Heart right ventricle (tissue), 16 donors: Measurements from ENCODE around the gene PTPRN2. TPM values are rescaled to one million over a fixed set of nuclear protein-coding genes. Genes with fewer than 3 reads are reported as not detected.

Experiments
- ATAC-seq, 8 donors: fragments of 200-7000 bp; cut with Tn5 transposase; one replicate each; pipeline ENCODE4 v1.9.1; 2020; ENCODE audit warnings: mild to moderate bottlenecking in 8 of 8, moderate library complexity in 8 of 8, moderate number of reproducible peaks in 1 of 8
- DNase-seq, 2 donors: peaks; one replicate each; pipeline ENCODE4 v3.0.0-alpha.2; 2020
- H3K27ac ChIP-seq, 10 donors: fragments of 200-600 bp; sonication (generic) in 2 of 10; one replicate each; pipeline versions ENCODE4 v1.5.0 to v1.8.0; 2020 to 2022; ENCODE audit warnings: mild to moderate bottlenecking in 3 of 10
- H3K27me3 ChIP-seq, 7 donors: fragments of 200-600 bp; one replicate each; pipeline ENCODE4 v1.8.0; 2021 to 2022; ENCODE audit warnings: mild to moderate bottlenecking in 2 of 7
- H3K36me3 ChIP-seq, 9 donors: fragments of 200-600 bp; sonication (generic) in 1 of 9; one replicate each; pipeline versions ENCODE4 v1.5.0 to v1.8.0; 2020 to 2022; ENCODE audit warnings: mild to moderate bottlenecking in 2 of 9
- H3K4me1 ChIP-seq, 9 donors: fragments of 200-600 bp; sonication (generic) in 1 of 9; one replicate each; pipeline versions ENCODE4 v1.5.0 to v1.8.0; 2020 to 2022; ENCODE audit warnings: mild to moderate bottlenecking in 4 of 9
- H3K4me3 ChIP-seq, 10 donors: fragments of 200-600 bp; sonication (generic) in 2 of 10; one replicate each; pipeline versions ENCODE4 v1.5.0 to v1.8.0; 2020 to 2022; ENCODE audit warnings: mild to moderate bottlenecking in 7 of 10, moderate library complexity in 2 of 10
- H3K9me3 ChIP-seq, 11 donors: fragments of 200-600 bp in 10 of 11; sonication (generic) in 2 of 11; one replicate each; pipeline versions ENCODE4 v1.5.0 to v1.8.0; 2013 to 2022; ENCODE audit warnings: mild to moderate bottlenecking in 2 of 11, control low read depth in 1 of 11, moderate library complexity in 1 of 11
- WGBS, 2 donors: extraction: QIAGEN DNeasy Blood & Tissue Kit; methylation state at CpG; one replicate each; pipeline ENCODE4 v1.1.7; 2013; ENCODE audit warnings: inconsistent platforms in 1 of 2; 5-methylcytosine and 5-hydroxymethylcytosine counted together
- intact Hi-C, 10 donors: fragments of 100-400 bp; cut with DNase I; formaldehyde crosslinking; loops; one replicate each; pipeline versions ENCODE4 v1.11.1 to v1.14.2; 2022
- polyA plus RNA-seq, 2 donors: library from polyadenylated mRNA; stranded (reverse); fragments of 200-250 nt; gene quantifications; one replicate each; pipeline ENCODE4 v1.2.3, GENCODE V29; 2013
- total RNA-seq, 10 donors: library from RNA; stranded (reverse); fragmentation: NEBNext Ultra II Directional in 3 of 10; extraction: Animal tissue kit (Norgen Biotek cat#: 25700) in 3 of 10; gene quantifications; one replicate each; pipeline versions ENCODE4 v1.2.1 to v1.2.4, GENCODE V29; 2021 to 2023
- TF ChIP-seq, protein P1 (sequence below), 9 donors: fragments of 200-600 bp; sonication (generic) in 2 of 9; IDR thresholded peaks; one replicate each; pipeline versions ENCODE4 v1.5.0 to v1.8.0; 2021 to 2022; ENCODE audit warnings: antibody characterized with exemption in 9 of 9, mild to moderate bottlenecking in 5 of 9, moderate library complexity in 1 of 9
- donor health status: Arrhythmogenic right ventricular cardiomyopathy.
- donor health status: ischemic (EF 13 %, LVEDD 7.1; RV severe dilation, severe dysfunction).
- donor health status: healthy with polysubstance abuse.
- donor health status: DM: no; HTN: yes; CAD: no.
- donor health status: DM: no; HTN: no; CAD: no.
- donor health status: ischemic (EF 25% LVEDD 6.9; RV normal size, moderate dysfunction).
- donor health status: ischemic (EF 25% LVEDD 5.7; RV mildly dilated, moderate dysfunction).
- donor health status: healthy.
- donor health status: DM: yes; HTN: yes; CAD: no.
- donor health status: Ischemic cardiomyopathy.
- donor health status: ischemic (EF 35%, LVEDD 5.7; RV mildly dilated, moderate dysfunction).
- donor health status: nonischemic (EF 11% LVEDD 7.7; RV severe dilation, severe dysfunction).
- donor health status: DM: yes; HTN: yes; CAD: no.
- donor health status: PGD.
- donor health status: ischemic (EF 29% LVEDD 5.4; RV normal size, mild dysfunction).
- donor health status: nonischemic (EF 23%, LVEDD 6.1; RV moderate dilation, normal function).

Gene PTPRN2
- total and polyA plus RNA-seq, 12 donors, result 0.82 to 1.8 (median 1.3) TPM

DNA sequence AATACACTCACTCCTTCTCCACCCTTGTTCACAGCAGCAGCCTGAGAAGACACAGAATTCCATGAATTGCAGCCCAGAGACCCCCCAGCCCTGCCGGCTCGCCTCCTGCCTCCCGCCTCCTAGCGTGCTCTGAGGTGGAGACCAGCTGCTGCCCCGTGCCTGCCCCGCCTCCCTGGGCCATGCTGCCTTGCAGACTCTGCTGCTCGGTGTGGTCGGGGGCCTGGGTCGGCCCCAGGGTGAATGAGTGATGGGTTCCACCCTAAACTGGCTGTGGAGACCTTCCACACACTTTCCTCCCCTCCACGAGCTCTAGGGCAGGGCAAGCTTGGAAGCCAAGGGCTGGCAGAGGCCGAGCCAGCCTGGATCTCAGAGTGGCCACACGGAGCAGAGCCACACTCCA, 771.5 kb downstream of the PTPRN2 start:
- intact Hi-C loops, result no loop called here
- WGBS, 2 donors, result 52 to 62% methylated on average over 12 of the region's 12 CpGs
- no peak overlapping the region for H3K27ac ChIP-seq
- DNase-seq, result no peak
- peaks cover 0 to 11% (median 0%) of the 10 kb centered on the region in 7 donors for H3K27me3 ChIP-seq
- H3K9me3 ChIP-seq, result no peaks in the 10 kb centered on the region
- H3K4me1 ChIP-seq, result no peaks in the 10 kb centered on the region
- H3K4me3 ChIP-seq, result no peak overlapping the region
- TF ChIP-seq, protein P1, sequence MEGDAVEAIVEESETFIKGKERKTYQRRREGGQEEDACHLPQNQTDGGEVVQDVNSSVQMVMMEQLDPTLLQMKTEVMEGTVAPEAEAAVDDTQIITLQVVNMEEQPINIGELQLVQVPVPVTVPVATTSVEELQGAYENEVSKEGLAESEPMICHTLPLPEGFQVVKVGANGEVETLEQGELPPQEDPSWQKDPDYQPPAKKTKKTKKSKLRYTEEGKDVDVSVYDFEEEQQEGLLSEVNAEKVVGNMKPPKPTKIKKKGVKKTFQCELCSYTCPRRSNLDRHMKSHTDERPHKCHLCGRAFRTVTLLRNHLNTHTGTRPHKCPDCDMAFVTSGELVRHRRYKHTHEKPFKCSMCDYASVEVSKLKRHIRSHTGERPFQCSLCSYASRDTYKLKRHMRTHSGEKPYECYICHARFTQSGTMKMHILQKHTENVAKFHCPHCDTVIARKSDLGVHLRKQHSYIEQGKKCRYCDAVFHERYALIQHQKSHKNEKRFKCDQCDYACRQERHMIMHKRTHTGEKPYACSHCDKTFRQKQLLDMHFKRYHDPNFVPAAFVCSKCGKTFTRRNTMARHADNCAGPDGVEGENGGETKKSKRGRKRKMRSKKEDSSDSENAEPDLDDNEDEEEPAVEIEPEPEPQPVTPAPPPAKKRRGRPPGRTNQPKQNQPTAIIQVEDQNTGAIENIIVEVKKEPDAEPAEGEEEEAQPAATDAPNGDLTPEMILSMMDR (IDR thresholded peaks at IDR 0.05), result no peak
- ATAC-seq, result no peak
- H3K36me3 ChIP-seq, result no peaks in the 10 kb centered on the region

DNA sequence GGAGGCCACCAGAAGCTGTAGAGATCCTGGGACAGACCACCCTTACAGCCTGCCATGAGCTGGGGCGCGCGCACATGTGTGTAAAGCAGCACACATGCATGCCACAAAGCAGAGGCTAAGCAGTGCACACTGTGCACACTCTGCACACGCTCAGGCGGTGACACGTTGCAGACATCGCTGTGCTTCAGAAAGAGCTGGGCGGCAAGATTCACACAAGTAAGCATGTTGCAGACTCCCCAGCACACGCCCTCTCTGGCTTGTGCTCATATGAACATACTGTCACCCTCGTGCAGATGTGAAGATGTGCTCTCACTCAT, 772.0 kb downstream of the PTPRN2 start:
- ATAC-seq, result no peak
- H3K27me3 ChIP-seq, result peaks cover 0 to 11% (median 0%) of the 10 kb centered on the region in 7 donors
- no peaks in the 10 kb centered on the region for H3K4me1 ChIP-seq
- DNase-seq, result no peak
- intact Hi-C loops, result no loop called here
- H3K4me3 ChIP-seq, result no peak overlapping the region
- H3K9me3 ChIP-seq, result no peaks in the 10 kb centered on the region
- no peaks in the 10 kb centered on the region for H3K36me3 ChIP-seq
- TF ChIP-seq, protein P1 (IDR thresholded peaks at IDR 0.05), result no peak
- no peak overlapping the region for H3K27ac ChIP-seq
- WGBS, 2 donors, result 89 to 90% methylated on average over 10 of the region's 10 CpGs

DNA sequence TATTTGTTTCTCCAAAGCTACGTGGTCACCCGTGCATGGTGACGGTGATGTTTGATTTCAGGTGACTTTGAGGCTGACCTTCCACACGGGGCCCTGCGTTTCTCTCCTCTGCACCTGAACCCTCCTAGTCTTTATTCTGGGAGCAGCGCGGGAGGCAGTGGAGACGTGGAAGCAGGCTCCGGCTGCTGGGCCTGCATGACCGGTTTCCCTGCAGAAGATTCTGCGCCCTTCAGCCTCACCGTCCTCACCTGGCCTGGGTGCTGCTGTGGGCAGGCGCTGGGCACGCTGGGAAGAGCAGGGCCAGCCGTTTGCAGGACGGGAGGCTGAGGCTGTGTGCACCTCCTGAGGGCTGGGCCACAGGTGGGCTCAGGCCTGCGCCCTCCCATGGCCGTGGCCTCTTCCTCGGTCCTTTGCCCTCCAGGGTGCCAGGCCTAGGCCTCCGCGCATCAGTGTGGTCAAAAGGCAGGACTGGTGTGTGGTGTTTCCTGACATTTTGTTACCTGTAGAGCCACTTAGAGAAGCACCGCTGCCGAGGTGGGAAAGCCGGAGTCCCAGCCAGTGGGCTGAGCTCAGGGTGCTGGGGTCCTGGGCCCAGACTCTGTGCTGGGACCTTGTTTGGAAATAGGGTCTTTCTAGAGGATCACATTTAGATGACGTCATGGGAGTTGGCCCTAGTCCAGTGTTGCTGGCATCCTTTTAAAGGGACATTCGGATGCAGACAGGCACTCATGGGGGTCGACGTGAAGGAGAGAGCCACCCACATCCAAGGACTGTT, 772.5 kb downstream of the PTPRN2 start:
- TF ChIP-seq, protein P1 (IDR thresholded peaks at IDR 0.05), result no peak
- intact Hi-C loops, result no loop called here

DNA sequence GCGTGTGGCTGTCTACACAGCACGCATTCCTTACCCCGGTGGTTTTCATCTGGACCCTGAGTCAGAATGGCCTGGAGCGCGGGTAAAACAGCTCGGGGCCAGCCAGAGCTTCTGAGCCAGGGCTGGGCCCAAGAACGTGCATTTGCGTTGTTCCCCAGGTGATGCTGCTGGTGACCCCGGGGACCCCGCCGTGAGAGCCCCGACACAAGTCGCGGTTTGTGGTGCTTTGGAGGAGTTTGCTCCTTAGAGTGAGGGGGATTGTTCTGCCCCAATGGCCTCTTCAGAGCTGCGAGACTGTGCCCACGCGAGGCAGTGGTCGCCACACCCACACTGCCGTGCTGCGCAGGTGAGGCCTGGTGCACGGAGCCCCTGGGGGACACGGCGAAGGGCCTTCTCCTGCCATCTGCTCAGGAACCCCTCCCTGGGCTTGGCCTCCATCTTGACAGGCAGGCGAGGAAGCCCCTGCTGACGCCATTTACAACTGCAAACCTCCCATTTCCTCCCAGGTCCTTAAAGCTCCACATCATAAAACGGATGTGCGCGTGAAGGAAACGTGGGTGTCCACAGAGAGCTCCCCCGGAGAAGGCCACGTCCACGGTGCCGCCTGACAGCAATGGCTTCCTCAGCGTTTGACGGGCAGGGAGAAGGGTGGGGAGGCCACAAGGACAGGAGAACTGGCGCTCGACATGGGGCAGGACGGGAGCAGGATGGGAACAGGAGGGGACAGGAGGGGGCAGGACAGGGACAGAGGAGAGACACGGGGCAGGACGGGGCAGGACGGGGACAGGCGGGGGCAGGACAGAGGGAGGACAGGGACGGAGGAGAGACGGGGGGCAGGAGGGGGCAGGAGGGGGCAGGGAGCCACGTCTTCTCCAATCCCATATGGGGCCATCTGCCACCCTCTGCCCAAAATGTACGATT, 773.6 kb downstream of the PTPRN2 start:
- no peak overlapping the region for H3K4me3 ChIP-seq
- TF ChIP-seq, protein P1 (IDR thresholded peaks at IDR 0.05), result no peak
- intact Hi-C loops, result no loop called here
- peak in 1 of 8 donors; percentile 7 for ATAC-seq
- WGBS, 2 donors, result 85 to 89% methylated on average over 46 of the region's 46 CpGs
- no peak overlapping the region for H3K27ac ChIP-seq
- no peaks in the 10 kb centered on the region for H3K4me1 ChIP-seq
- H3K36me3 ChIP-seq, result no peaks in the 10 kb centered on the region
- H3K9me3 ChIP-seq, result peaks cover 0 to 2% (median 0%) of the 10 kb centered on the region in 11 donors
- peaks cover 0 to 9% (median 0%) of the 10 kb centered on the region in 7 donors for H3K27me3 ChIP-seq
- no peak for DNase-seq

More for the DNA sequence above, 772.5 kb downstream of the PTPRN2 start:
- H3K27me3 ChIP-seq, result peaks cover 0 to 11% (median 0%) of the 10 kb centered on the region in 7 donors
- ATAC-seq (no peak), DNase-seq (no peak)
- no peaks in the 10 kb centered on the region for H3K4me1 ChIP-seq
- no peak overlapping the region for H3K27ac ChIP-seq
- no peak overlapping the region for H3K4me3 ChIP-seq
- no peaks in the 10 kb centered on the region for H3K36me3 ChIP-seq
- WGBS, 2 donors, result 83 to 85% methylated on average over 28 of the region's 28 CpGs
- no peaks in the 10 kb centered on the region for H3K9me3 ChIP-seq
